HG03280 (cell line): ENCODE results near the gene MMAB.

ENCODE experiments used
- ATAC-seq: cut with Tn5 transposase; IDR thresholded peaks from one replicate; pipeline ENCODE4 v1.9.1; 2021; ENCODE audit warnings: mild to moderate bottlenecking, moderate library complexity; ENCODE audit not compliant: unreplicated experiment

MMAB gene

GRCh38 chr12:109540526-109541412 is 32.5 kb downstream of the MMAB start:
- ATAC-seq, result no peak

DNA sequence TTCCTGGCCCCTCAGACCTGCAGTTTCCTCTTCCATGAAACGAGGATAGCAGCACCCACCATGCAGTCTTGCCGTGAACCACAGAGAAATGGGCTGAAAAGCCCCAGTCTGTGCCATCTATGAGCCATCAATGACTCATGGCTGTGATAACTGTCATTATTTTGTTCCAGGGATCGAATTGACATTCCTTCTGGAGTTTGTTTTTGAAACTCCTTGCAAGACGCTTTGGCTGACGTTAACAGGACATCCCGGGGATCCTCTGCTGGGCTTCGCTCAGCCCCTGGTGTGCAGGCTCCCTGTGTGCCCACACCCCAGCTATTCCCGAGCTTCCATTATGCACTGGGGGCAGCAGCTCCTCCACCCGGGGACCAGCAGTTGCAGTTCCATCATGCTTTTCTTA is 33.8 kb downstream of the MMAB start:
- ATAC-seq, result no peak

- ATAC-seq, result no peak
These were observed 35.0 kb downstream of the MMAB start for GRCh38 chr12:109538191-109538863.

GRCh38 chr12:109537136-109537535 is 36.2 kb downstream of the MMAB start:
- no peak for ATAC-seq

GRCh38 chr12:109535863-109536250 is 37.4 kb downstream of the MMAB start:
- ATAC-seq, result no peak

DNA sequence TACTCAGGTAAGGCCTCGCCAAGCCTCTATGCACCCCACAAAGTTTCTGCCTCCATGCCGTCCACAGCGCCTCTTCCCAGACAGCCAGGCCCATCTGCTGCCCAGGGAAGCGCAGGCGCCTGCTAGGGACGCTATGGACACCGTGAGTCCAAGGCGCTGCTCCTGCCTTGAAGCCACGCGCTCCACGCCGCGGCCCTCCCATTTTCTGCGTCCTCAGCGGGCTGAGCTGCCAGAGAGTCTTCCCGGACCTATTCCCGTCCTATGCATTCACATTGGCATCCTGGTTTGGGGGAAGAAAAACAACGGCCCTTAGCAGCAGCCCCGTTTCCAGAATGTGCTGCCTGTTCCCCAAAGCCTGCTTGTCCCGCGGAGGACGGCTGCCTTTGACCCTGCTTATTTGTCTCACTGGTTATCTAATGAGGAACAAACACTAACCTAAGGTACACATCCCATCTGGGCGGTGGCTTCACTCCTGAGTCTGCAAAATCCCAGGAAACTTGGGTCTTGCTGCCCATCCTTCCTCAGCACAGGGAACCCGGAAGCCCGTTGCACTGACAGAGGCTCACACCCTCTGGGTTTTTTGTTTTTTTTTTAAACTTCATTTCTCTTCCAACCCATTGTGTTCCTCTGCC is 38.0 kb downstream of the MMAB start:
- no peak for ATAC-seq

GRCh38 chr12:109534456-109534855 is 38.8 kb downstream of the MMAB start:
- ATAC-seq, result no peak

DNA sequence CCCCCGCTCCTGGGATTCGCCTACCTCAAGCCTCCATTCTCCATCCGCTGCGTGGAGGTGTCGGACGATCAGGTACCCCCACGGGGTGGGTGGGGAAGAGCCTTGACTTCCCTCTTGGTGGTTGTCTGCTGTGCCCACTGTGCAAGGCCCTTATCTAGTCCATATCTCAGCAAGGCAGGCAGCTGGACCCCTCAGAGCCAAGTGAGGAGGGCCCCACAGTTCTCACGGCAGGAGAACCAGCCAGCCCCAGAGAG is 39.9 kb downstream of the MMAB start:
- ATAC-seq, result no peak

GRCh38 chr12:109532721-109533486 is 40.4 kb downstream of the MMAB start:
- ATAC-seq, result no peak

DNA sequence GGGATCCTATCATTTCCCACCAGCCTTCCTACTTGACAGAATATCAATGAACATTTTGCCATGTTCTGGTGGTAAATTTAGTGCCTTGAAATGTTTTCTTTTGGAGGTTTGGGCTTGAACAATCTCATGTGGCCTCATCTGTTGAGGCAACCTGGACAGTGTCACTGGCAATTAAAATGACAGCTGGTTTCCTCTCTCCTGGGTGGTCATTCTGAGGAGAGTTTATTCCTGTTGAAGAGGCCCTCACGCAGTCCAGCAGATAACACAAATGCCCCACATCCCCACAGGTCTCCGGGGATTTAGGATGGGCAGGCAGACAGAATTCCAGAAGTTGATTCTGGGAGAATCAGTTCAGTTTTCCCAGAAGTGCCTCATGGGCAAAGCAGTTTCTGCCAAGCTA is 41.9 kb downstream of the MMAB start:
- ATAC-seq, result no peak

DNA sequence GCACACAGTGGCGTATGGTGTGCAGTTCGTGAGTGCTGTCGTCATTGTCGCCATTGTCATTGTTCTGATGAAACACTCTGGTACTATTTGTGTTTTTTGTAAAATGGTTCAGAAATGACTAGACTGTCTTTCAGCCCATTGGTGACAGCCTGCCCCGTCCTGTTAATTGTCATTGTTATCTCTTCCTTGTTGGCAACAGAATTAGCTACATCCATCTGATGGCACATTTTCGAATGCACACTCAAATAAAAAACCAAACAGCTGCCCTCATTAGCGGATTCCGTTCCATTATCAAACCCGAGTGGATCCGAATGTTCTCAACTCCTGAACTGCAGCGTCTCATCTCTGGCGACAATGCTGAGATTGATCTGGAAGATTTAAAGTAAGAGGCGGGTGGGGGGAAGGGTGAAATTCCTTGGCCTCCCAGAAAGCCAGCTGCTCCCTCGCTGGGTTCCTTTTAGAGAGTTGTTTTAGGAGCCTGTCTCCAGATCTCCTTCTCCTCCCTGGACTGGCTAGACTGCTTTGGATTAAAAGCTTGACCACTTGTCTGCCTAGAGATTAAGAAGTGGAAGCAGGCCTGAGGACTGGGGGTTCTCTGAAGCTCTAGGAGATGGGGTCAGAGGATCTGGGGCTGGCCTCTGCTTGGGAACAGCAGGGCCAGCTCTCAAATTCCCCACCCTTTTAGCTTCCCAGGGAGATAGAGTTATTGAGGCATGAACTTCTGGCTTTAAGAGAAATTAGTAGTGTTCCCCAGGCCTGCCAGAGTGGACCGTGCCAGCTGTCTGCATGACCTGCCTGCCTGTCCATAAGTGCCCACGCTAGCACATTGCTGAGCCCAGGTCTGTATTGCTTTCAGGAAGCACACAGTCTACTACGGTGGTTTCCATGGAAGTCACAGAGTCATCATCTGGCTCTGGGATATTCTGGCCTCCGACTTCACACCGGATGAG is 43.3 kb downstream of the MMAB start:
- ATAC-seq, result no peak

DNA sequence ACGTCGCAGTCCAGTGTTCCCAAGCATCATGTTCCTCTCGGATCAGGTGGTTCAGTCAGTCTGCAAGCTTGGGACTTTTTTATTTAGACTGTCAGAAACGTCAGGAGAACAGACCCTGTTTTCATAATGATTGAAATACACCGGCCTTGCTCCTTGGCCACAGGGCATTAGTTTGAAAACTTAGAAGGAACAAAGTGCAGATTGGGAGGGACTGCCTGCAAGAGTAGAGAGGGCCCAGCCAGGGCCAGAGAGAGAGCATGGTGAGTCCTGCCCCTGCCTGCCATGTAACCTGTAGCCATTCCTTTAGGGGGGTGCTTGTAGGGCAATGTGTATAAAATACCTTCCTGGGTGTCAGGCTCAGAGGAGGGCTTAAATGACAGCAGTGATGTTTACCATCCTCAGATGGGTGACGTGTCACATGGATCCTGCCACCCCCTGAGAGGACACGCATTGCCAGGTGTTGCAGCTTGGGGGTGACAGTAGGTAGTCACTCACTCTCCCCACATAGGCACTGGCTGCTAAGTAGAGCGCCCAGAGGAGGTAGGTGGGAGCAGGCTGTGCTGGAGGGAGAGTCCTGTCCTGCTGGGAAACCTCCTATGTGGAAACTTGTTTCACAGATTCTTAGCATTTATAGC is 45.7 kb downstream of the MMAB start:
- no peak for ATAC-seq

- ATAC-seq, result no peak
These were observed 48.1 kb downstream of the MMAB start for GRCh38 chr12:109525279-109525585.

- no peak for ATAC-seq
These were observed 48.6 kb downstream of the MMAB start for GRCh38 chr12:109524466-109525278.

GRCh38 chr12:109523504-109523903 is 49.8 kb downstream of the MMAB start:
- no peak for ATAC-seq

DNA sequence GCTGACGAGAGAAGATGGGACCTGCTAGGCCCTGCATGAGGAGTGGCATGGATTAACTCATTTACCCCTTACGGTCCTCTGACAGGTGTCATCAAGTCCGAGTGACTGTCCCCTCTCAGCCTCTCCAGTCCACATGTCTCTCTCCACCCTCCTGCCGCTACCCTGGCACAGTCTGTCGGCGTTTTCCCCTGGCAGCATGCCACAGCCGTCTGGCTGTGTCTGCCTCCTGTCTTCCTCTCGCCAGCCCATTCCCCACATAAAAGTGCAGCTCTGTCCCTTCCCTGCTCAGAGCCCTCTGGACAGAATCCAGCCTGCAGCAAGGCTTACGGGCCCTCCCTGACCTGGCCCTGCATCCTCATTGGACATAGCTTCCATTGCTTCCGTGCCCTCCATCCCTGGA is 50.2 kb downstream of the MMAB start:
- no peak for ATAC-seq

GRCh38 chr12:109521831-109522230 is 51.5 kb downstream of the MMAB start:
- ATAC-seq, result no peak

DNA sequence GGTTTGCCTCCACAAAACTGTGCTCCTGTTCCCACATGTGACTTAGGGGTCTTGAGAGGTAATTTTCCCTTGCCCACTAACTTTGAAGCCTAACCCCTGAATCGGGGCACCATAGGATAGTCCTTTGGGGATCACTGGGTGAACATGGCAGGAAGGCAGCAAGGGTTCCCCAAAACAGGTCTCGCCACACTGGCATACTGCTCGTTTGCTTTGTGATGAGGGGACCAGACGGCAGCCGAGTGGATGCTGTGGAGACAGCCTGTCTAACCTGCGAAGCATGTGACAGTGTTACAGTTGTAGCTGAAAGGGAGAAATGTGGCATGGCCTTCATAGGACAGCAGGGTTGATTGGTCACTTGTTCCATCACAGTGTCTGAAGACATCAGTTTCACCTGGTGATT is 53.5 kb downstream of the MMAB start:
- ATAC-seq, result no peak
